DND-41 (cell line): Measurements from ENCODE around the gene CDC14A.

ENCODE experiments used
- ATAC-seq: fragments of 200-7000 bp; cut with Tn5 transposase; 3 replicates; pipeline ENCODE4 v1.9.1; 2021; ENCODE audit warnings: low read depth; ENCODE audit not compliant: insufficient read depth
- DNase-seq: peaks from one replicate; pipeline ENCODE4 v3.0.0-alpha.2; 2020
- H2AFZ ChIP-seq: 2 replicates; pipeline ENCODE4 v1.6.0; 2012; ENCODE audit warnings: low read depth, low read length
- H3K27ac ChIP-seq: 2 replicates; pipeline ENCODE4 v1.5.1; 2012; ENCODE audit warnings: low read length, inconsistent platforms
- H3K27me3 ChIP-seq: fragments of 200-600 bp; sonication (generic); 2 replicates; pipeline ENCODE4 v1.6.0; 2012; ENCODE audit warnings: low read length, mild to moderate bottlenecking, inconsistent platforms; ENCODE audit not compliant: insufficient read depth, poor library complexity
- H3K36me3 ChIP-seq: 2 replicates; pipeline ENCODE4 v1.5.1; 2012; ENCODE audit warnings: low read length, inconsistent platforms; ENCODE audit not compliant: insufficient read depth
- H3K4me1 ChIP-seq: 2 replicates; pipeline ENCODE4 v1.5.1; 2012; ENCODE audit warnings: mild to moderate bottlenecking, low read length; ENCODE audit not compliant: insufficient read depth
- H3K4me2 ChIP-seq: 2 replicates; pipeline ENCODE4 v1.6.0; 2012; ENCODE audit warnings: mild to moderate bottlenecking, moderate library complexity, low read length, inconsistent platforms; ENCODE audit not compliant: insufficient read depth
- H3K4me3 ChIP-seq, 2 experiments: fragments of 200-600 bp in 1 of 2; shearing (Covaris generic) in 1 of 2; 2 replicates each; pipeline ENCODE4 v1.5.1; 2012 to 2016; ENCODE audit warnings: inconsistent platforms in 2 of 2, low read length in 2 of 2, mild to moderate bottlenecking in 2 of 2, low read depth in 1 of 2, moderate library complexity in 1 of 2
- H3K79me2 ChIP-seq: 2 replicates; pipeline ENCODE4 v1.6.0; 2012; ENCODE audit warnings: low read length, inconsistent platforms; ENCODE audit not compliant: insufficient read depth
- H3K9ac ChIP-seq: 2 replicates; pipeline ENCODE4 v1.6.0; 2012; ENCODE audit warnings: low read depth, mild to moderate bottlenecking, inconsistent platforms, low read length, moderate library complexity
- H3K9me3 ChIP-seq: 2 replicates; pipeline ENCODE4 v1.5.1; 2012; ENCODE audit warnings: low read length, moderate library complexity, mild to moderate bottlenecking, inconsistent platforms; ENCODE audit not compliant: insufficient read depth, severe bottlenecking
- H4K20me1 ChIP-seq: 2 replicates; pipeline ENCODE4 v1.6.0; 2012; ENCODE audit warnings: low read length; ENCODE audit not compliant: insufficient read depth
- CTCF ChIP-seq: IDR thresholded peaks from 2 replicates; pipeline ENCODE4 v1.5.1; 2012; ENCODE audit warnings: borderline replicate concordance, low read length, moderate library complexity, mild to moderate bottlenecking; ENCODE audit not compliant: poor library complexity, severe bottlenecking; ENCODE audit errors: extremely low read depth
- EZH2 ChIP-seq: IDR thresholded peaks from 3 replicates; pipeline ENCODE4 v1.6.1; 2012; ENCODE audit warnings: borderline replicate concordance, low read depth, mild to moderate bottlenecking, moderate library complexity, low read length, inconsistent platforms; ENCODE audit not compliant: severe bottlenecking

CDC14A gene

GRCh38 chr1:100448366-100448765, 96.1 kb downstream of the CDC14A start:
- Histone ChIP-seq H3K79me2 (no peaks in the 10 kb centered on the region), H3K9me3 (no peaks in the 10 kb centered on the region), H3K9ac (no peak overlapping the region), H2AFZ (no peak overlapping the region), H3K4me3 (no peak overlapping the region), H3K27me3 (no peaks in the 10 kb centered on the region), H3K4me1 (no peaks in the 10 kb centered on the region), H3K36me3 (no peaks in the 10 kb centered on the region), H3K27ac (no peak overlapping the region), H3K4me2 (no peak overlapping the region), H4K20me1 (no peaks in the 10 kb centered on the region)
- DNase-seq (no peak), ATAC-seq (no peak)
- TF ChIP-seq EZH2: no peak
- no peak for TF ChIP-seq CTCF

GRCh38 chr1:100449477-100449876, 97.2 kb downstream of the CDC14A start:
- TF ChIP-seq EZH2: no peak
- no peak for TF ChIP-seq CTCF
- H3K79me2 ChIP-seq: no peaks in the 10 kb centered on the region
- ATAC-seq: no peak
- H3K4me1 ChIP-seq: no peaks in the 10 kb centered on the region
- H3K4me2 ChIP-seq: no peak overlapping the region
- H3K9ac ChIP-seq: no peak overlapping the region
- no peak overlapping the region for H3K27ac ChIP-seq
- no peak overlapping the region for H2AFZ ChIP-seq
- H3K27me3 ChIP-seq: no peaks in the 10 kb centered on the region
- H4K20me1 ChIP-seq: no peaks in the 10 kb centered on the region
- no peaks in the 10 kb centered on the region for H3K9me3 ChIP-seq
- DNase-seq: no peak
- H3K36me3 ChIP-seq: no peaks in the 10 kb centered on the region
- no peak overlapping the region for H3K4me3 ChIP-seq

- H3K79me2 ChIP-seq: no peaks in the 10 kb centered on the region
- H3K27ac ChIP-seq: no peak overlapping the region
- H3K9ac ChIP-seq: no peak overlapping the region
- no peak for ATAC-seq
- no peaks in the 10 kb centered on the region for H3K9me3 ChIP-seq
- 0 out of 2 replicates have a peak, but pooled peaks cover 3% of the 10 kb centered on the region for H3K36me3 ChIP-seq
- no peak overlapping the region for H2AFZ ChIP-seq
- H3K4me1 ChIP-seq: no peaks in the 10 kb centered on the region
- no peak overlapping the region for H3K4me3 ChIP-seq
- no peaks in the 10 kb centered on the region for H3K27me3 ChIP-seq
- no peak overlapping the region for H3K4me2 ChIP-seq
- no peak for DNase-seq
- no peaks in the 10 kb centered on the region for H4K20me1 ChIP-seq
- TF ChIP-seq CTCF (no peak), EZH2 (no peak)
Observed at GRCh38 chr1:100452641-100453040, 100.3 kb downstream of the CDC14A start.
